HepG2 (cell line): Measurements from ENCODE around the gene U2AF2. TPM values are rescaled to one million over a fixed set of nuclear protein-coding genes. Genes with fewer than 3 reads are reported as not detected.

Experiments
- ATAC-seq: fragments of 200-7000 bp; cut with Tn5 transposase; 3 replicates; pipeline ENCODE4 v1.9.1; 2020; ENCODE audit warnings: mild to moderate bottlenecking, moderate library complexity
- BruUV-seq: library from RNA; stranded (reverse); fragments of 400-500 nt; replicated peaks from 2 replicates; lab custom pipeline; 2021; lab: Mats Ljungman, UMichigan
- CTCF ChIA-PET: fragments of 300-600 bp; formaldehyde crosslinking; extraction: SDS; loops from one replicate; lab custom pipeline; 2021; ENCODE audit warnings: low total read pairs, inconsistent platforms, low intra/inter-chr PET ratio; lab: Yijun Ruan, JAX
- POLR2A ChIA-PET: fragments of 350-600 bp; sonication (Branson Sonifier 250); formaldehyde crosslinking; loops from one replicate; lab custom pipeline; 2020; ENCODE audit warnings: antibody characterized with exemption, inconsistent platforms; lab: Yijun Ruan, JAX
- DNase-seq: peaks from one replicate; pipeline ENCODE4 v3.0.0-alpha.2; 2015; ENCODE audit warnings: low spot score
- FAIRE-seq: peaks from 3 replicates; lab custom pipeline; 2011; peaks lifted over from hg19 to GRCh38; lab: Jason Lieb, UNC
- H2AFZ ChIP-seq: one replicate; pipeline ENCODE4 v1.6.1; 2011; ENCODE audit warnings: low read length, inconsistent platforms
- H3K27ac ChIP-seq: fragments of 300-600 bp; 3 replicates; pipeline ENCODE4 v1.8.0; 2011; ENCODE audit warnings: mixed run types, mild to moderate bottlenecking, mixed read lengths, low read length, inconsistent platforms; ENCODE audit not compliant: insufficient read depth; ENCODE audit errors: extremely low read length
- H3K27me3 ChIP-seq, 2 experiments: fragments of 200-600 bp in 1 of 2; 2 replicates in 1 of 2; 3 replicates in 1 of 2; pipeline versions ENCODE4 v1.6.0 to v1.8.0; 2011; ENCODE audit warnings: low read length in 2 of 2, mild to moderate bottlenecking in 2 of 2, moderate library complexity in 2 of 2, inconsistent platforms in 1 of 2; ENCODE audit not compliant: insufficient read depth in 2 of 2, control insufficient read depth in 1 of 2
- H3K36me3 ChIP-seq, 2 experiments: fragments of 200-600 bp in 1 of 2; replicated peaks in 1 of 2; 2 replicates in 1 of 2; 3 replicates in 1 of 2; pipeline versions ENCODE4 v1.5.1 to v1.8.0; 2011; ENCODE audit warnings: low read length in 2 of 2, inconsistent platforms in 1 of 2; ENCODE audit not compliant: insufficient read depth in 2 of 2, control insufficient read depth in 1 of 2
- H3K4me1 ChIP-seq: 2 replicates; pipeline ENCODE4 v1.5.1; 2012; ENCODE audit warnings: low read length, inconsistent platforms; ENCODE audit not compliant: insufficient read depth
- H3K4me2 ChIP-seq: 2 replicates; pipeline ENCODE4 v1.6.0; 2011; ENCODE audit warnings: low read depth, low read length, inconsistent platforms
- H3K4me3 ChIP-seq, 3 experiments: fragments of 200-600 bp in 1 of 3; sonication (generic), shearing (Covaris generic) in 1 of 3; replicated peaks in 1 of 3; 2 replicates each; pipeline ENCODE4 v1.5.1; 2011 to 2016; ENCODE audit warnings: low read length in 3 of 3, inconsistent platforms in 2 of 3, low read depth in 2 of 3, mild to moderate bottlenecking in 2 of 3, control low read depth in 1 of 3, mixed read lengths in 1 of 3; ENCODE audit not compliant: insufficient read depth in 1 of 3
- H3K79me2 ChIP-seq: one replicate; pipeline ENCODE4 v1.6.1; 2011; ENCODE audit warnings: low read length, inconsistent platforms; ENCODE audit not compliant: insufficient read depth
- H3K9ac ChIP-seq: 2 replicates; pipeline ENCODE4 v1.6.0; 2011; ENCODE audit warnings: mild to moderate bottlenecking, low read depth, low read length, inconsistent platforms; ENCODE audit not compliant: insufficient read depth
- H3K9me3 ChIP-seq: 2 replicates; pipeline ENCODE4 v1.5.1; 2012; ENCODE audit warnings: mild to moderate bottlenecking, low read length
- H4K20me1 ChIP-seq: 2 replicates; pipeline ENCODE4 v1.6.0; 2011; ENCODE audit warnings: inconsistent platforms, mild to moderate bottlenecking, low read length, moderate library complexity; ENCODE audit not compliant: insufficient read depth
- AHDC1 ChIP-seq: sonication (generic); formaldehyde crosslinking; IDR thresholded peaks from 2 replicates; pipeline ENCODE4 v1.5.1; 2020; ENCODE audit warnings: mild to moderate bottlenecking, missing genetic modification reagents, borderline replicate concordance
- HMG20A ChIP-seq: IDR thresholded peaks from 2 replicates; pipeline ENCODE4 v1.6.1; 2016; ENCODE audit warnings: borderline replicate concordance
- JUN ChIP-seq: sonication (generic); formaldehyde crosslinking; IDR thresholded peaks from 2 replicates; pipeline ENCODE4 v1.4.0; 2020; ENCODE audit warnings: mild to moderate bottlenecking, missing genetic modification reagents
- KMT2B ChIP-seq: IDR thresholded peaks from 2 replicates; pipeline ENCODE4 v1.6.1; 2016; ENCODE audit warnings: missing genetic modification reagents, missing compliant biosample characterization
- POLR2G ChIP-seq: fragments of 200-400 bp; formaldehyde crosslinking; IDR thresholded peaks from 2 replicates; pipeline ENCODE4 v1.6.1; 2018; ENCODE audit warnings: mild to moderate bottlenecking, low read depth, low read length, moderate library complexity
- TCF12 ChIP-seq, 2 experiments: fragments of 450-650 bp in 1 of 2; sonication (generic) in 1 of 2; formaldehyde crosslinking in 1 of 2; IDR thresholded peaks; 2 replicates each; pipeline versions ENCODE4 v1.6.1 to v1.8.0; 2017 to 2022; ENCODE audit warnings: antibody characterized with exemption in 1 of 2, mild to moderate bottlenecking in 1 of 2, missing genetic modification reagents in 1 of 2, moderate library complexity in 1 of 2
- ZFYVE20 ChIP-seq: sonication (generic); formaldehyde crosslinking; IDR thresholded peaks from 2 replicates; pipeline ENCODE4 v1.8.0; 2023; ENCODE audit warnings: low read depth, mild to moderate bottlenecking, moderate library complexity, missing genetic modification reagents, borderline replicate concordance
- ZNF136 ChIP-seq: sonication (generic); formaldehyde crosslinking; IDR thresholded peaks from 2 replicates; pipeline ENCODE4 v1.8.1; 2022; ENCODE audit warnings: low read depth, mild to moderate bottlenecking, moderate library complexity, missing genetic modification reagents
- WGBS: methylation state at CpG from one replicate; pipeline ENCODE4 v1.1.6; 2017; ENCODE audit warnings: low lambda C conversion rate; 5-methylcytosine and 5-hydroxymethylcytosine counted together
- in situ Hi-C: cut with HindIII; loops from 2 replicates; pipeline ENCODE4 v1.10.0; 2017; ENCODE audit warnings: low pct_unique_long_range_greater_than_20kb; ENCODE audit not compliant: extremely low pct_ligation_motif_present
- intact Hi-C: fragments of 100-400 bp; cut with micrococcal nuclease; formaldehyde crosslinking; loops from one replicate; pipeline ENCODE4 v1.10.0; 2022; ENCODE audit not compliant: unreplicated experiment
- polyA plus RNA-seq, 8 experiments: library from polyadenylated mRNA; depleted of rRNA in 3 of 8; stranded (reverse) in 7 of 8; unstranded in 1 of 8; fragments of >200 nt; fragmentation: Illumina TruSeq in 4 of 8; extraction: Trizol in 4 of 8; gene quantifications; 2 replicates each; pipeline versions ENCODE4 v1.2.1 to v1.2.3, GENCODE V29; 2011 to 2016; ENCODE audit warnings: low read depth in 4 of 8, missing spikeins in 1 of 8, mixed read lengths in 1 of 8; ENCODE audit not compliant: insufficient read depth in 1 of 8
- total RNA-seq, 5 experiments: library from RNA; depleted of rRNA; stranded (reverse); fragments of >200 nt; fragmentation: Illumina TruSeq; extraction: Trizol; gene quantifications; 2 replicates each; pipeline ENCODE4 v1.2.3, GENCODE V29; 2016; ENCODE audit warnings: low read depth in 1 of 5
- TF ChIP-seq, protein P1 (sequence below): sonication (generic); formaldehyde crosslinking; IDR thresholded peaks from 2 replicates; pipeline ENCODE4 v1.4.0; 2020; ENCODE audit warnings: mild to moderate bottlenecking, missing genetic modification reagents

U2AF2 gene
- total and polyA plus RNA-seq, 2 of the 13 experiments (the other 11 are each of a cell fraction or from before 2014, with no cell fraction given): 84.3 to 124 TPM

GRCh38 chr19:55619286-55619685, 35.5 kb upstream of the U2AF2 start:
- ChIA-PET POLR2A (interaction anchor here (1.9 kb wide), 1 partner anchor 13 kb away, joined by 6 read pairs; no protein-coding TSS in a partner anchor), CTCF (no interaction called here)
- in situ Hi-C loops: no loop called here
- Histone ChIP-seq H3K9ac (no peak overlapping the region), H3K27ac (no peak overlapping the region), H3K9me3 (no peaks in the 10 kb centered on the region), H3K79me2 (peaks cover 4% of the 10 kb centered on the region), H3K4me1 (peaks cover 25% of the 10 kb centered on the region), H2AFZ (no peak overlapping the region), H3K36me3 (peaks cover 2 to 5% of the 10 kb centered on the region in 2 experiments; a peak in 1 of 5 replicates), H3K27me3 (no peaks in the 10 kb centered on the region), H3K4me3 (no peak overlapping the region), H4K20me1 (peaks cover 14% of the 10 kb centered on the region; the same call in 1 of the 2 replicates), H3K4me2 (no peak overlapping the region)
- BruUV-seq: TSS peak; percentile 44
- 92% methylated on average over 3 of the region's 3 CpGs for WGBS
- ATAC-seq (no peak), DNase-seq (no peak), FAIRE-seq (no peak)
- intact Hi-C loops: no loop called here
- TF ChIP-seq JUN: no peak
- no peak for TF ChIP-seq AHDC1 (CRISPR knock-in tag)
- TF ChIP-seq POLR2G: peak; percentile 36; the same call in 1 of the 2 replicates
- no peak for TF ChIP-seq TCF12 (IDR thresholded peaks at IDR 0.05)
- no peak for TF ChIP-seq TCF12 (CRISPR knock-in tag; IDR thresholded peaks at IDR 0.05)
- TF ChIP-seq ZNF136 (CRISPR knock-in tag): no peak
- TF ChIP-seq, protein P1, sequence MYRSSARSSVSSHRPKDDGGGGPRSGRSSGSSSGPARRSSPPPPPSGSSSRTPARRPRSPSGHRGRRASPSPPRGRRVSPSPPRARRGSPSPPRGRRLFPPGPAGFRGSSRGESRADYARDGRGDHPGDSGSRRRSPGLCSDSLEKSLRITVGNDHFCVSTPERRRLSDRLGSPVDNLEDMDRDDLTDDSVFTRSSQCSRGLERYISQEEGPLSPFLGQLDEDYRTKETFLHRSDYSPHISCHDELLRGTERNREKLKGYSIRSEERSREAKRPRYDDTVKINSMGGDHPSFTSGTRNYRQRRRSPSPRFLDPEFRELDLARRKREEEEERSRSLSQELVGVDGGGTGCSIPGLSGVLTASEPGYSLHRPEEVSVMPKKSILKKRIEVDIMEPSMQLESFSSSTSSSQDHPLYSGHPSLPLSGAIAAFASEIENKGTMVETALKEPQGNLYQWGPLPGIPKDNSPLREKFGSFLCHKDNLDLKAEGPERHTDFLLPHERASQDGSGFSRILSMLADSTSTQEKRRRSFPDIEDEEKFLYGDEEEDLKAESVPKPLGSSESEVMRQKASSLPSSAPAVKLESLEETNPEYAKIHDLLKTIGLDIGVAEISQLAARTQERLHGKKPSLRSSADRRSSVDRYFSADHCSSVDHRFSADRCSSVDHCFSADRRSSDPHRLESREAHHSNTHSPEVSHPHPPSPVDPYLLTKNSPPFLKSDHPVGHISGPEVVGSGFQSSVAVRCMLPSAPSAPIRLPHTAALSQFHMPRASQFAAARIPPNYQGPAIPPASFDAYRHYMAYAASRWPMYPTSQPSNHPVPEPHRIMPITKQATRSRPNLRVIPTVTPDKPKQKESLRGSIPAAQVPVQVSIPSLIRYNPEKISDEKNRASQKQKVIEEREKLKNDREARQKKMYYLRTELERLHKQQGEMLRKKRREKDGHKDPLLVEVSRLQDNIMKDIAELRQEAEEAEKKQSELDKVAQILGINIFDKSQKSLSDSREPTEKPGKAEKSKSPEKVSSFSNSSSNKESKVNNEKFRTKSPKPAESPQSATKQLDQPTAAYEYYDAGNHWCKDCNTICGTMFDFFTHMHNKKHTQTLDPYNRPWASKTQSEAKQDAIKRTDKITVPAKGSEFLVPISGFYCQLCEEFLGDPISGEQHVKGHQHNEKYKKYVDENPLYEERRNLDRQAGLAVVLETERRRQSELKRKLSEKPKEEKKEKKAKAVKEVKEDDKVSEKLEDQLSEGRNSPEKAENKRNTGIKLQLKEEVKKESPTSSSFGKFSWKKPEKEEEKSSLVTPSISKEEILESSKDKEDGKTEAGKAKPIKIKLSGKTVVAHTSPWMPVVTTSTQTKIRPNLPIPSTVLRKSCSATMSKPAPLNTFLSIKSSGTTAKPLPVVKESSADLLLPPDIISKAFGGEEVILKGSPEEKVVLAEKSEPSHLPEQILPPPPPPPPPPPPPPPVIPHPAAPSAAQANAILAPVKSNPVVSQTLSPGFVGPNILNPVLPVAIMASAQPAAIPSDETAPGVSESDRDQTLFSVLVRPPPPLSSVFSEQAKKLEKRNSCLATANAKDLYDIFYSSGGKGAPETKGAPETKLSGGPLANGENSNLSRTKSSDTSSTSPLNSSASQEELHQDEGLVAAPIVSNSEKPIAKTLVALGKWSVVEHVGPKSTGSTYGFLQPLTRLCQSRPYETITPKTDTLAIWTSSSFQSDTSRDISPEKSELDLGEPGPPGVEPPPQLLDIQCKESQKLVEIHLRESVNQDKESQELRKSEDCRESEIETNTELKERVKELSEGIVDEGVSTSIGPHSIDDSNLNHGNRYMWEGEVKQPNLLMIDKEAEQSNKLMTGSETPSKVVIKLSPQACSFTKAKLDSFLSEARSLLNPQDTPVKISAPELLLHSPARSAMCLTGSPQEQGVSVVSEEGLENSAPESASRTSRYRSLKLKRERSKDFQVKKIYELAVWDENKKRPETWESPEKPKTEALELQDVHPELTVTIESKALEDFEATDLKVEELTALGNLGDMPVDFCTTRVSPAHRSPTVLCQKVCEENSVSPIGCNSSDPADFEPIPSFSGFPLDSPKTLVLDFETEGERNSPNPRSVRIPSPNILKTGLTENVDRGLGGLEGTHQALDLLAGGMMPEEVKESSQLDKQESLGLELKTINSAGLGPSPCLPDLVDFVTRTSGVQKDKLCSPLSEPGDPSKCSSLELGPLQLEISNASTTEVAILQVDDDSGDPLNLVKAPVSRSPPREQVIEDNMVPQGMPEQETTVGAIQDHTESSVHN: no peak
- no peak for TF ChIP-seq HMG20A
- TF ChIP-seq KMT2B (CRISPR knock-in tag): no peak
- TF ChIP-seq ZFYVE20 (CRISPR knock-in tag): no peak
